ENCODE results near the gene PTPRB.

The PTPRB gene

GRCh38 chr12:70671698-70672097, 34.5 kb upstream of the PTPRB start:
- no peaks in the 10 kb centered on the region for H3K27me3 ChIP-seq (ENCODE audit: control insufficient read depth in 1 of 2, insufficient read depth in 1 of 2, low read length in 2 of 2)
- H3K36me3 ChIP-seq (ENCODE audit: control insufficient read depth in 1 of 2, insufficient read depth in 2 of 2, low read depth in 1 of 2, low read length in 2 of 2), result no peaks in the 10 kb centered on the region
- H3K27ac ChIP-seq (ENCODE audit: low read length, poor library complexity, severe bottlenecking), result no peak overlapping the region
- H3K23ac ChIP-seq (ENCODE audit: low read length in 2 of 2), result no peak overlapping the region
- H3K9ac ChIP-seq (ENCODE audit: low read length), result no peak overlapping the region
- DNase-seq, result no peak
- no peak overlapping the region for H3K4me3 ChIP-seq (ENCODE audit: insufficient read depth in 1 of 2, low read depth in 1 of 2, low read length in 2 of 2)
- no peaks in the 10 kb centered on the region for H3K9me3 ChIP-seq (ENCODE audit: control insufficient read depth, low read length)
- H2AK5ac ChIP-seq (ENCODE audit: low read length, severe bottlenecking), result no peak overlapping the region
- no peak overlapping the region for H3K18ac ChIP-seq (ENCODE audit: low read depth in 1 of 2, low read length in 2 of 2)
- H4K91ac ChIP-seq (ENCODE audit: low read length), result no peak overlapping the region
- H3K4me2 ChIP-seq (ENCODE audit: low read length, poor library complexity, severe bottlenecking), result no peak overlapping the region
- no peak overlapping the region for H3K4ac ChIP-seq (ENCODE audit: low read depth in 1 of 2, low read length in 2 of 2)
- H2BK12ac ChIP-seq (ENCODE audit: low read length in 2 of 2), result no peak overlapping the region
- no peak overlapping the region for H2BK15ac ChIP-seq (ENCODE audit: low read depth, poor library complexity, severe bottlenecking)
- no peaks in the 10 kb centered on the region for H3K79me1 ChIP-seq (replicated peaks; ENCODE audit: low read length, poor library complexity, severe bottlenecking)
- WGBS, result 95% methylated on average over 5 of the region's 5 CpGs
- no peaks in the 10 kb centered on the region for H3K4me1 ChIP-seq (ENCODE audit: control insufficient read depth, insufficient read depth, low read depth, low read length)
- H2BK120ac ChIP-seq (ENCODE audit: low read depth, low read length), result no peak overlapping the region
- H3K14ac ChIP-seq (ENCODE audit: low read length in 2 of 2), result no peak overlapping the region
- H2AFZ ChIP-seq (ENCODE audit: low read depth, low read length), result no peak overlapping the region
- no peak overlapping the region for H4K8ac ChIP-seq (ENCODE audit: low read length)
- H2BK5ac ChIP-seq (ENCODE audit: low read depth, low read length, poor library complexity, severe bottlenecking), result no peak overlapping the region

DNA sequence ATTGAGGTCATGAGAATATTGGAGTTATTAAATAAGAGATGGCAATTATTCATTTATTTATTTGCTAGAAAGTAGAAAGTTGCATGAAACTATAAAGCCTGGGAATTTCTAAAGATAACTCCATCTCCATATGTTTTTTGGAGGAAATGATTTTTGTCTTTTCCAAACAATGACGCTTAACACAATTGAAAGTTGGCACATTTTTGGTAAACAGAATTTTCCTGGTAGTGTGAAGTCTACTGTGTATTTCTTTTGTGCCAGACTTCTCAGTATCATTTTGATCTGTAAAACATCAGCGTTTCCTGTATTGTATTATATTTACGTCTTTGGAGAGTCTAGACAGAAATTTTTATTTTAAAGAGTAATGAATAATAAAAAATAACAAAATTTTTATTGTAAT, 33.7 kb upstream of the PTPRB start:
- Histone ChIP-seq H3K9me3 (ENCODE audit: control insufficient read depth, low read length) (no peaks in the 10 kb centered on the region), H4K91ac (ENCODE audit: low read length) (no peak overlapping the region), H3K14ac (ENCODE audit: low read length in 2 of 2) (no peak overlapping the region), H2AFZ (ENCODE audit: low read depth, low read length) (no peak overlapping the region), H3K36me3 (ENCODE audit: control insufficient read depth in 1 of 2, insufficient read depth in 2 of 2, low read depth in 1 of 2, low read length in 2 of 2) (no peaks in the 10 kb centered on the region), H3K79me1 (replicated peaks; ENCODE audit: low read length, poor library complexity, severe bottlenecking) (no peaks in the 10 kb centered on the region), H3K4ac (ENCODE audit: low read depth in 1 of 2, low read length in 2 of 2) (no peak overlapping the region), H3K9ac (ENCODE audit: low read length) (no peak overlapping the region), H3K4me2 (ENCODE audit: low read length, poor library complexity, severe bottlenecking) (no peak overlapping the region), H3K27ac (ENCODE audit: low read length, poor library complexity, severe bottlenecking) (no peak overlapping the region), H2BK5ac (ENCODE audit: low read depth, low read length, poor library complexity, severe bottlenecking) (no peak overlapping the region), H2BK12ac (ENCODE audit: low read length in 2 of 2) (no peak overlapping the region), H3K18ac (ENCODE audit: low read depth in 1 of 2, low read length in 2 of 2) (no peak overlapping the region), H3K4me1 (ENCODE audit: control insufficient read depth, insufficient read depth, low read depth, low read length) (no peaks in the 10 kb centered on the region), H2BK120ac (ENCODE audit: low read depth, low read length) (no peak overlapping the region), H3K23ac (ENCODE audit: low read length in 2 of 2) (no peak overlapping the region), H2BK15ac (ENCODE audit: low read depth, poor library complexity, severe bottlenecking) (no peak overlapping the region), H4K8ac (ENCODE audit: low read length) (no peak overlapping the region), H2AK5ac (ENCODE audit: low read length, severe bottlenecking) (no peak overlapping the region), H3K27me3 (ENCODE audit: control insufficient read depth in 1 of 2, insufficient read depth in 1 of 2, low read length in 2 of 2) (no peaks in the 10 kb centered on the region), H3K4me3 (ENCODE audit: insufficient read depth in 1 of 2, low read depth in 1 of 2, low read length in 2 of 2) (no peak overlapping the region)
- WGBS, result 100% methylated on average over 1 of the region's 3 CpGs
- no peak for DNase-seq

- Histone ChIP-seq H3K9ac (ENCODE audit: low read length) (no peak overlapping the region), H3K23ac (ENCODE audit: low read length in 2 of 2) (no peak overlapping the region), H4K8ac (ENCODE audit: low read length) (no peak overlapping the region), H2BK12ac (ENCODE audit: low read length in 2 of 2) (no peak overlapping the region), H2BK5ac (ENCODE audit: low read depth, low read length, poor library complexity, severe bottlenecking) (no peak overlapping the region), H3K4ac (ENCODE audit: low read depth in 1 of 2, low read length in 2 of 2) (no peak overlapping the region), H3K79me1 (replicated peaks; ENCODE audit: low read length, poor library complexity, severe bottlenecking) (no peaks in the 10 kb centered on the region), H3K4me2 (ENCODE audit: low read length, poor library complexity, severe bottlenecking) (no peak overlapping the region), H2AFZ (ENCODE audit: low read depth, low read length) (no peak overlapping the region), H2AK5ac (ENCODE audit: low read length, severe bottlenecking) (no peak overlapping the region), H3K27me3 (ENCODE audit: control insufficient read depth in 1 of 2, insufficient read depth in 1 of 2, low read length in 2 of 2) (no peaks in the 10 kb centered on the region), H2BK120ac (ENCODE audit: low read depth, low read length) (no peak overlapping the region), H3K18ac (ENCODE audit: low read depth in 1 of 2, low read length in 2 of 2) (no peak overlapping the region), H2BK15ac (ENCODE audit: low read depth, poor library complexity, severe bottlenecking) (no peak overlapping the region), H4K91ac (ENCODE audit: low read length) (no peak overlapping the region), H3K36me3 (ENCODE audit: control insufficient read depth in 1 of 2, insufficient read depth in 2 of 2, low read depth in 1 of 2, low read length in 2 of 2) (no peaks in the 10 kb centered on the region), H3K14ac (ENCODE audit: low read length in 2 of 2) (no peak overlapping the region), H3K4me1 (ENCODE audit: control insufficient read depth, insufficient read depth, low read depth, low read length) (no peaks in the 10 kb centered on the region), H3K9me3 (ENCODE audit: control insufficient read depth, low read length) (no peaks in the 10 kb centered on the region), H3K4me3 (ENCODE audit: insufficient read depth in 1 of 2, low read depth in 1 of 2, low read length in 2 of 2) (no peak overlapping the region), H3K27ac (ENCODE audit: low read length, poor library complexity, severe bottlenecking) (no peak overlapping the region)
- no peak for DNase-seq
- WGBS, result 94% methylated on average over 2 of the region's 2 CpGs
These were observed 30.0 kb upstream of the PTPRB start for GRCh38 chr12:70667253-70667652.

- Histone ChIP-seq H3K4me2 (ENCODE audit: low read length, poor library complexity, severe bottlenecking) (no peak overlapping the region), H3K18ac (ENCODE audit: low read depth in 1 of 2, low read length in 2 of 2) (no peak overlapping the region), H2BK5ac (ENCODE audit: low read depth, low read length, poor library complexity, severe bottlenecking) (no peak overlapping the region), H3K9ac (ENCODE audit: low read length) (no peak overlapping the region), H3K14ac (ENCODE audit: low read length in 2 of 2) (no peak overlapping the region), H3K4me3 (ENCODE audit: insufficient read depth in 1 of 2, low read depth in 1 of 2, low read length in 2 of 2) (no peak overlapping the region), H4K8ac (ENCODE audit: low read length) (no peak overlapping the region), H3K9me3 (ENCODE audit: control insufficient read depth, low read length) (no peaks in the 10 kb centered on the region), H2AK5ac (ENCODE audit: low read length, severe bottlenecking) (no peak overlapping the region), H3K23ac (ENCODE audit: low read length in 2 of 2) (no peak overlapping the region), H2BK12ac (ENCODE audit: low read length in 2 of 2) (no peak overlapping the region), H3K79me1 (replicated peaks; ENCODE audit: low read length, poor library complexity, severe bottlenecking) (no peaks in the 10 kb centered on the region), H3K4me1 (ENCODE audit: control insufficient read depth, insufficient read depth, low read depth, low read length) (peaks cover 2% of the 10 kb centered on the region), H3K36me3 (ENCODE audit: control insufficient read depth in 1 of 2, insufficient read depth in 2 of 2, low read depth in 1 of 2, low read length in 2 of 2) (no peaks in the 10 kb centered on the region), H2BK15ac (ENCODE audit: low read depth, poor library complexity, severe bottlenecking) (no peak overlapping the region), H3K4ac (ENCODE audit: low read depth in 1 of 2, low read length in 2 of 2) (no peak overlapping the region), H3K27ac (ENCODE audit: low read length, poor library complexity, severe bottlenecking) (no peak overlapping the region), H2BK120ac (ENCODE audit: low read depth, low read length) (no peak overlapping the region), H3K27me3 (ENCODE audit: control insufficient read depth in 1 of 2, insufficient read depth in 1 of 2, low read length in 2 of 2) (no peaks in the 10 kb centered on the region), H2AFZ (ENCODE audit: low read depth, low read length) (no peak overlapping the region), H4K91ac (ENCODE audit: low read length) (no peak overlapping the region)
- DNase-seq, result no peak
- no CpG with 5 or more reads among the region's 1 CpG for WGBS
These were observed 29.1 kb upstream of the PTPRB start for GRCh38 chr12:70666364-70666763.
